HEK293T (cell line): ENCODE results near the gene NPR3.

Experiments
- BHLHE40 ChIP-seq: fragments of 450-650 bp; IDR thresholded peaks from 2 replicates; pipeline ENCODE4 v1.6.1; 2016; ENCODE audit warnings: mild to moderate bottlenecking, moderate library complexity, borderline replicate concordance
- CTBP1 ChIP-seq: fragments of 450-650 bp; IDR thresholded peaks from 2 replicates; pipeline ENCODE4 v1.6.1; 2016; ENCODE audit warnings: borderline replicate concordance
- ELF4 ChIP-seq: fragments of 450-650 bp; IDR thresholded peaks from 2 replicates; pipeline ENCODE4 v1.6.1; 2017; ENCODE audit warnings: antibody characterized with exemption
- FOXA1 ChIP-seq: fragments of 450-650 bp; IDR thresholded peaks from 2 replicates; pipeline ENCODE4 v1.6.1; 2016; ENCODE audit warnings: mild to moderate bottlenecking
- FOXM1 ChIP-seq: fragments of 450-650 bp; IDR thresholded peaks from 2 replicates; pipeline ENCODE4 v1.6.1; 2017; ENCODE audit warnings: mild to moderate bottlenecking, borderline replicate concordance
- SP1 ChIP-seq: fragments of 450-650 bp; IDR thresholded peaks from 2 replicates; pipeline ENCODE4 v1.6.1; 2017
- SUZ12 ChIP-seq: fragments of 450-650 bp; IDR thresholded peaks from 2 replicates; pipeline ENCODE4 v1.6.1; 2016; ENCODE audit warnings: mild to moderate bottlenecking
- ZNF384 ChIP-seq: fragments of 450-650 bp; IDR thresholded peaks from 2 replicates; pipeline ENCODE4 v1.6.1; 2016

GRCh38 chr5:32840606-32841005 lies 129.5 kb downstream of the NPR3 start:
- TF ChIP-seq FOXA1 (no peak), SUZ12 (no peak), SP1 (no peak), ELF4 (no peak), FOXM1 (no peak), ZNF384 (no peak), BHLHE40 (no peak), CTBP1 (no peak)
